ENCODE results near the gene VWA1.
"Not testable (repeated sequence)": the region's sequence is repeated elsewhere in the genome, so short reads cannot be mapped to it uniquely, and the experiment has no call there.

The VWA1 gene, protein sequence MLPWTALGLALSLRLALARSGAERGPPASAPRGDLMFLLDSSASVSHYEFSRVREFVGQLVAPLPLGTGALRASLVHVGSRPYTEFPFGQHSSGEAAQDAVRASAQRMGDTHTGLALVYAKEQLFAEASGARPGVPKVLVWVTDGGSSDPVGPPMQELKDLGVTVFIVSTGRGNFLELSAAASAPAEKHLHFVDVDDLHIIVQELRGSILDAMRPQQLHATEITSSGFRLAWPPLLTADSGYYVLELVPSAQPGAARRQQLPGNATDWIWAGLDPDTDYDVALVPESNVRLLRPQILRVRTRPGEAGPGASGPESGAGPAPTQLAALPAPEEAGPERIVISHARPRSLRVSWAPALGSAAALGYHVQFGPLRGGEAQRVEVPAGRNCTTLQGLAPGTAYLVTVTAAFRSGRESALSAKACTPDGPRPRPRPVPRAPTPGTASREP

DNA sequence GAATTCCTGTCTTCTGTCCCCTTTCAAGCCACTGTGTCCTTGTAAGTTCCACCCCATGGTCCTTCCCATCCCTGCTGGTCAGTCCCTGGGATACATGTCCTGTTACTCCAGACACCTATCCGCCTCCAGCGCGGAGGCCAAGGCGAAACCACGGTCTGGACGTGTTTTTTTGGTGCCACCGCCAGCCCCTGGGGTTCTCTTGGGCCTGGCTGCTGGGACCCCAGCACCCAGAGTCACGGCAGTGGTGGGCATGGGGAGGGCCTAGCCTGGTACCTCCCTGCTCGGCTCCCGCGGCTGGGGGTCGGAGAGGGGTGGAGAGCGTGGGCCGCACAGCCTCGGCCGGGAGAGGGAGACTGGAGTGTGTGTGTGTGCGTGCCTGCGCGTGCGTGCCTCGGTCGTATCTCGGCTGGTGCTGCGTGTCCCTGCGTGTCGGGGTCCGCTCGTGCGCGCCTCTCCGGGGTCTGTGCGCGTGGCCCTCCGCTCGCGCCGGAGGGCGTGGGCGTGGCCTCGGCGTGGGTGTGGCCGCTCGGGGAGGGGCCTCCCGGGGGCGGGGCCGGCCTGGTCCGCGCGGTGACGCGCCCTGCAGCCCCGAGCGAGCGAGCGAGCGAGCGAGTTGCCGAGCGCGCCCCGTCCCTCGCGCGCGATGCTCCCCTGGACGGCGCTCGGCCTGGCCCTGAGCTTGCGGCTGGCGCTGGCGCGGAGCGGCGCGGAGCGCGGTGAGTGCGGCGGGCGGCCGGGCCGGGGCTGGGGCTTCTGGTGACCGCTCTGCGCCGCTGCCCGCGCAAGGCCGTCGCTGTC lies at the start of gene VWA1:
TSS of gene VWA1 (plus strand) at position 585 of the 798 bp plus-strand sequence. CDS start at position 644, 59 bp downstream.
- peak; percentile 54 to 56 for DNase-seq

DNA sequence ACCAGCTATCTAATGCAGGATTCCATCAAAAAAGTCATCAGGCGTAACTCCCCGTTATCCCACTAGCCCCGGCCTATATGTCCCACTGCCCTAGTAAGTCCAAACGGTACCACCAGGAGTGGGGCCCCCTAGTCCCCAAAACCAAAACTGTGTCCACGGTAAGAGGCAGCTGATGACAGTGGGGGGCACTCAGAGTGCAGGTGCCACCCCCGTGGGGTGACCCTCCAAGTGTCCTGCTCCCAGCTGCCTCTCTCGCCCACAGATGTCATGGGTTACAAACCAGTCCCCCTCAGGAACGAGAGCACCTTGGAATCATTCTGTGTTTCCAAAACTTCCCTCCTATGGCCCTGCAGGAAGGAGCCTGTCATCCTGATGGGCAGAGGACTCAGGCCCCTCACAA lies 49.6 kb upstream of the VWA1 start:
- DNase-seq, result no peak

DNA sequence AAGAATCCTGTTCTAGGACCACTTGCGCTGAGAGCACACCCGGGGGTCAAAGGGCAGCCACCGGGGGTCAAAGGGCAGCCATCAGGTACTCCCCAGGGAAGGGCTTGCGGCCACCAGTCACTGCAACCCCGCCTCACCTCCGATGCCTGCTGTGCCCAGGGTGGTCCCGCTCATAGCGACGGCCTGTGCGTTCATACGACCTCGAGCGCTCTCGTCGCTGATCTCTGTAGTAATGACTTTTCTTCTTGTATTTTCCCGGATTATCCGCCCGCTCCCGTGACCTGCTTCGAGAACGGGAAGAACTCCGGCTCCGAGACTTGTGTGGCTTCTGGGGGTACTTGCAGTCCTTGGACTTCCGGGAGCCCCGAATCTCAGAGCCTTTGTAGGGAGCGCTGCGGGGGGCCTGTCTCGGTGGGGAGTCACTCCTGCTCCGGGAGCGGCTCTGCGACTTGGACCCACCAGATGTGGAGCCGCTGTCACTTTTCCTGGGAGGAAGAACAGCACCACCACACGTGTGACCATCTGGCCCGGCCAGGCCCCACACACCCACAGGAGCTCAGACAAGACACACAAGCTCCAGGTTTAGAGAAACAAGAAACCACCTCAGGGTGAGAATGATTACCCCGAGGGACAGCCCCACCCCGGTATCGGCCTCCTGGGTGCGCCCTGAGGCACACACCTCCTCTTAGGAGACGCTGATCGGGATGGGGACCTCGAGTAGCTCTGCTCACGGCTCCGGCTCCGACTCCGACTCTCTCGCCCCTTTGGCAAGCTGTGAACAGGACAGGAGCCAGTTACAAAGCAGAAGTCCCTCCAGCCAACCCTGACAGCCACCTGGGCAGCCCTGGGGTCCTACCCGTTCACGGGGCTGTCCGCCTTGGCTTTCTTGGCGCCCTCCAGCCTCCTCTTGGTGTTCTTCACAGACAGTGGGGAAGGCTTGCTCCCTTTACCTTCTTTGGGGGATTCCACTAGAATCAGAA lies 48.1 kb upstream of the VWA1 start:
- no peak for DNase-seq

DNA sequence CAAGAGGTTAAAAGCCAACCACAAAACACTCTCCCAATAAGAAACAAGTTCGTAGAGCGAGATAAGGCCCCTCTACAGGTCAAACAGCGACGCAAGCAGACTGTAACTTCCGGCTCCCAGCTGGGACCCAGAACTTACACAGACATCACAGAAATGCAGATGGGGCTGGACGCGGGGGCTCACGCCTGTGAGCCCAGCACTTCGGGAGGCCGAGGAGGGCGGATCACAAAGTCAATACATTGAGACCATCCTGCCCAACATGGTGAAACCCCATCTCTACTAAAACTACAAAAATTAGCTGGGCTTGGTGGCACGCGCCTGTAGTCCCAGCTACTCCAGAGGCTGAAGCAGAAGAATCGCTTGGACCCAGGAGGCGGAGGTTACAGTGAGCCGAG lies 47.4 kb upstream of the VWA1 start:
- no peak for DNase-seq

DNA sequence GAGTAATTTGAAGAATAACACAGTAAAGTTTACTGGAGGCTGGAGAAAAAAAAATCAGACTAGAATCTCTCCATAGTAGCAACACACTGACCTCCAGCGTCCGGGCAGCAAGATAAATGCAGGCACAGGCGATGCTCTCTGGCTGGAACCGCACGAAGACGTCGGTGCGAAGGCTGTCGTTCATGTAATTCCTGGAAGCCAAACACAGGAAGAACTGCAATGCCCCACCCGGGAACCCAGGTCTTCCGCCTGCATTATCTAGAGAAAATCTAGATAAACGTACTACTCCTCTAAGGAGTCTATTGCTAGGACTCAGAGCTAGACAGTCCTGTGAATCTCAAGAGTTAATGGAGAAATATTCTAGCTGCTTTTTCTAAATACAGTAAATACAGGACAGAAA lies 44.8 kb upstream of the VWA1 start:
- no peak for DNase-seq

DNA sequence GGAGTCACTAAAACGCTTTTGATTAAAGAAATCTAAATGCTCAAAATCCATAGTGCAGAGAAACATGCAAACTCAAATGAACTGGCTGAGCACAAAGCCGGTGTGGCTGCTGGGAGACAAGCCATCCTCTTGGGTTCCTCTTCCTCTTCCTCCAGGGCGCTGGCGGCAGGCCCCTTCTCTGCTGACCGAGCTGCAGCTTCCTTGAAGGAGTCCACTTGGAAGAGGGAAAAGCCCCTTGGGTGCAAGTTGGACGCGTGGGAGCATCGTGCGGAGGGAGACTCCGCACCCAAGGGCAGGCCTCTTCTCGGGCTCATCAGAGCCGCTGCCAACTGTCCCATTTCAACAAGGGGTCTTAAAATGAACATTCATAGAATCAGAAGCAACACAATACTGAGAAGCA lies 44.3 kb upstream of the VWA1 start:
- DNase-seq, result no peak

DNA sequence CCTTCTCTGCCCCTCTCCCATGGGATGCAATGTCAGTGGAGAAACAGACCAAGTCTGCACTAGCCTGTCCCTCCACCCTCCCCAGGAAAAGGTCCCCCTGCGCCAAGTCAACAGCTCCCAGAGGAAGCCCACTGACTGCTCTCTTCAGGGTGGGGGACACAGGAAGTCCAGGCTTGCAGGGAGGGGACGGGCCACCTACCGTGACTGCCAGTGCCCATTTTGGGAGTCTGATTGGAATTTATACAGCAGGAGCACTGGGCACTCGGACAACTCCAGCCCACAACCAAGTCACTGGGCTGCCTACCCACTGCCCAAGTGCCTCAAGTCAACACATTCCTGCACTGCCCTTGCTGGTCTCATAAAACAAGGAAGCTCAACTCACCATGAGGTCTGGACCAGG lies 42.5 kb upstream of the VWA1 start:
- no peak for DNase-seq

DNA sequence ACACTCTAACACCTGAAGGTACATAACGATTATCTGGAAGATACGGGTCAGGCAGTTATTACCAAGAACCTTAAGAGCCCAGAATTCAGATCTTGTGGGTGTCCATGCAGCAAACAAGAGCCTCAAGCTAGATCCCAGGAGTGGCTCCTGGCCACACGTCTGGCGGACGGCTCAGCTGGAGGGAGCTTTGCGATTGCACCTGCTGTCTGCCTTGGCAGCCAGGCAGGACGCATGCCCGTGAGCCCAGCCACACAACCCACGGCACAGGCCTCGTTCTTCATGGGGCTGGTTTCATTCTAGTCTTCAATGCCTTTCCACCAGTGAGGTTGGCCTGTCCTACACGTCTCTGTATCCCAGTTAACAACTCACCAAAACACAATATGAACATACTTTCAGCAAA lies 42.1 kb upstream of the VWA1 start:
- no peak for DNase-seq

DNA sequence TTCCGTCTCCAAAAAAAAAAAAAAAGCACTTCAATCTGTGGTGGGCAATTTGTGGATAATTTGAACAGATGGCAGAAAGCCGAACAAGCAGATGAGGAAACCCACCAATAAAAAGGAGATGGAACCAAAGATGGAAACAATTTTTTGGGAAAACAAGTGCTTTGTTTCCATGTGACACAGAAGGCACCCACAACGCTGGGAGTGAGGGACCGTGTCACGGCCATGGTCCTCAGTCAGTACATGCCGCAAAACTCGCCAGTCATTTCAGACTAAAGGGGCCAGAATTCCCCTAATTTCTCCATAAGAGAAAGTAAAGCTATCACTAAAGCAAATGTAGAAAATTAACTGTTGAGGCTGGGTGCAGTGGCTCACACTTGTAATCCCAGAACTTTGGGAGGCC lies 41.4 kb upstream of the VWA1 start:
- DNase-seq, result no peak

DNA sequence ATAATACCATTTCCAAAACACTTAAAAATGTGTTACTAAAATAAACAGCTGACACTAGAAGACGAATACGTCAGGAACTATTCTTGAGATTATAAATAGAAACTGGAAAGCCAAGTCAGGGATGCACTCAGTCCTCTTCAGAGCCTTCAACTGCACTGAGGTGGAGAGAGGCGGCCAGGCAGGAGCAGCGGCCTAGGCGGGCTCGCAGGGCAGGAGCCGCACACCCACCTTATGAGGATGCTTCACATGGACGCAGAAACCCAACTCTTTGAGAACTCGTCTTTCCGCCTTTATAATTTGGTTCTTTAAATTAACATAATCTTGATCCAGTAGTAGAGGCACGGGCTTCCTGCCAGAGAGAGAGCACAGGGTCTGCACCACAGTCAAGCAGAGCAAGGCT lies 40.3 kb upstream of the VWA1 start:
- no peak for DNase-seq

DNA sequence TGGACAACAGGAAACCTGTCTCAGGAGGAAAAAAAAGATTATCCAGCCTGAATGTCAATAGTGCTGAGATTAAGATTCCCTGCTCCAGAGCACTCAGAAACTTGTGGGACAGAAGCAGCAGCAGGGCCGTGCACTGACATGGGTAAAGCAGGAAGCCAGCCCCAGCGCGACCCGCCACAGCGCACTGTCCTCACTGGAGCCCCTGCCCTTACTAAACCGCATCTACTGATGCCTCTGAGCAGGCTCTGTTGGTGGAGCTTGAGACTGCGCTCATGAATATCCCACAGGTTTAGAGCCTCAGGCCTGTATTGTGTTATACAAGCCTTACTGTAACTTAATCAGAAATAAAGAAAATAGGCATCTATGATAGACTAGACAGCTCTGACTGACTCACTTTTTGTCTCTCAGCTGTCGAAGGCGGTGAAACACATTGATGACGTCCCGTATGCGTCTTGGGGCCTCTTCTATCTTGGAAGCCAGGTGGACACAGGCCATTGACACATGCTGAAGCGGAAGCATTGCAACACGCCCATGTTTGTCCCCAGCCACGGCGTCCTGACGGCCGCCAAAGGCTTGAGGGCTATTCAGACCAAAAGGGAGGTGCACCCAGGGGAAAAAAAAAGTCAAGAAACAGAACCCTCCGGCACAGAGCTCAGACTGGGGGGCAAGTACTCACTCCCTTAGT lies 37.5 kb upstream of the VWA1 start:
- DNase-seq, result no peak

DNA sequence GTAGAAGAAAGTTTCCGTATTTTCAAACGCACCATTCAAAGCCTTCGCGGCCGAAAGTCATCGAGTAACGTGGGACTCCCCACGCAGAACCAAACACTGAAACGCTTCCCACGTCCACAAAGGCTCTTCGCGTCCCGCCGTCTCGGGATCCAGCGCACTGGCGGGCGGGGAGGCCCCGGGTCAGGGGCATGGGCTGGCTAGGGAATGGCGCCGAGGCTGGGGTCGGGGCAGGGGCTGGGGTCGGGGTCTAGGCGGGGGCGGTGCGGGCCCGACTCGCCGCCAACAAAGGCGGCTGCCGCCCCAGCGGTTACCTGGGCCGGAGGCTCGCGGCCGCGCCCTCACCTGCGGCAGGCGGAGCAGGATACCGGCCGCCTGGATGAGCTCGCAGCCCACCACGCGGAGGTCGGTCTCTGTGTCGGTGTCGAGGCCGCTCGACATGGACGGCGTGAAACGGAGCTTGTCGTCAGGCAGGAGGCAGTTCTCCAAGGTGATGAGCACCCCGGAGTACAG lies 36.8 kb upstream of the VWA1 start:
- DNase-seq, result no peak

DNA sequence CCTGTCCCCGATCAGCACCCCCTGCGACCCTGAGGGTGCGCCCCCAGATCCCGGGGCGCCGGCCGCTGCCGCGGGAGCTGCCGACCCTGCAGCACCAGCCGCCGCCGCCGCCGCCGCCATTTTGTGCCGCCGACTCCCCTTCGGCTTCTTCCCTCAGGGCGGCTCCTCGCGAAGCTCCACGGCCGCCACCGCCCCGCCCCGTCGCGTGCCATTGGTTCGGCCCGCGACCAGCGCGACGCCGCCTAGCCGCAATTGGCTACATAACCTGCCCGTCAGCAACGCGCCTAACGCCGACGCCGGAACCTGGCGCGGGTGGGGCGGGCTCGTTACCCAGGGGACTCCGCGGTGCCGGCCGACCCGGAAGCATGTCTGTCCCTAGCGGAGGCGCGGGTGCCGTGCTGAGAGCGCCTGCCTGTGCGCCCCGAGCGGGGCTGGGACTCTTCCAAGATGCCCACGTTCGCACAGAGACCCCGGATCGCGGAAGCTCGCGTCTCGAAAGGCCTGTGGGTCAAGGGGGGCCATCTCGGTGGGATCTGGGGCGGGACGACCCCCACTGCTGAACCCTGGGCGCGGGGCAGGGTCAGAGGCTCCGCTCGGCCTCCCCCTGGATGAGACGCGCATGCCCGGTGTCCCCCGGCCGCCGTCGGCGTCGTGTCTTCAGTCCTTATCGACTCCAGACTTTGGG lies 36.2 kb upstream of the VWA1 start, which contains the start of gene CCNL2:
TSS of gene CCNL2 (minus strand) at position 149 of the 685 bp plus-strand sequence. CDS start at position 120, 29 bp downstream.
- DNase-seq, result peak; percentile 98 to 99

DNA sequence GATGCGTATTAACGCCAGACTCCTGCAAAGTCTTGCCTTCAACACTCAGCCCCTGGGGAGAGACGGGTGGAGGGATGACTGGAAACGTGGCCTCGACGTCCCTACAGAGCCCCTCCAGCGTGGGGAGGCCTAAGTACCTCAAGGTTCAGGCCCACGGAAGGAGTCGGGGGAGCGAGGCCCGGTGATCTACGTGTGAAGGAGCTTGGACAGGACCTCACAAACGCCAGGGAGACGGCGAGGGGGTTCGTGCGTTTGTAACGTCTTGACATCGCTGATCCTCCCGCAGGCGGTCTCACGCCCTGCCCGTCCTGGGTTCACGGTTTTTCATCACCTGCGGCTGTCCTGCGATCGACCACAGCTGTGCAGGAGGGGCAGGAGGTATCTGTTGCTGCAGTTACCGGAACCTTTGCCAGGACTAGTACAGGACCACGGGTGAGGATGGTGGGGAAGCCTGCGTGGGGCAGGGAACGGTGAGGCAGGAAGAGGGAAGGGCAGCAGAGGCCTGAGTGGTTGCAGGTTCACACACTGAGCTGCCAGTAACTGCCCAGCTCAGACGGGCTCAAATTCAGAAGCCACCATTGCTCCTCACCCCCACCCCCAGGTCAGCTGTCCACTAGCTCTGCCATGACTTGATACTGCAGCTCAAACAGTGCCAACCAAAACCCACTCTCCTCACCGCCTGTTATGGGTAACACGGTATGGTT lies 35.5 kb upstream of the VWA1 start:
- DNase-seq, result peak in 1 of 2 donors; percentile 21

DNA sequence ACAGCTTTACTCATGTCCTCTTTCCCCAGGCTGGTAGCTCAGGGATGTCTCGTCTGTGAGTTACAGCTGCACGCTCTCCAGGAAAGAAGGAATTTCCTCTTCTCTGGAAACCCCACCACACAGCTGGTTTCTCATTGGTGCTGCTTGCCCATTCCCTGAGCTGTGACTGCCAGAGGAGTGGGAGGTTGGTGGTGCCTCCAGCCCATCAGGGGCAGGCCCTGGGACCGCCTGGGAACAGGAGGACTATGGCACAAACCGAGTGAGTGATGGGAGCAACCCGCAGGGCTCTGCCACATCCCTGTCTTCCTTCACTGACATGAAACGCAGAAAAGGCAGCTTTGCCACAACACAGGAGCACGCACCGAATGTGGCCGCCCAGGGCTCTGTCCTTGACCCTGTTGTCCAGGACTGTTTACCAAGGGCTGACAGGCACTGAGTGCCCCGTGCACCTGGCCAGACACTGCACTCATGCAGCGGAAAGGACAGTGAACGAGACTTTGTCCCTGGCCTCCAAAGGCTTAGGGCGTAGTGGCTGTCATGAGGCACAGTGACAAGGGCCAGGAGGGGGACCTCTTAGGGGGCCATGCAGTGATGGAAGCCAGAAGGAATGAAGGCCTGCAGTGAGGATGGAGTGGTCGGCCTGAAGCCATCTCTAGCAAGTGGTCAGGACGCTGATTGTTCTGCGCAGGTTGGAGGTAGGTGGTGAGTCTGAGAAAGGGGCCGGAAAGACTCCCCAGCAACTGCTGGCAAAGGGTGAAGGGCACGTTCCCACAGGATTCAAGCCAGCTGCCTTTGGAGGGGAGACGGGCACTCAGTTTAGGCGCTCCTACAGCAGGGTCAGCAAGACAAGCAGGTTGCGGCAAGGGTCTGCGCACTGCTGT lies 34.7 kb upstream of the VWA1 start:
- no peak for DNase-seq

DNA sequence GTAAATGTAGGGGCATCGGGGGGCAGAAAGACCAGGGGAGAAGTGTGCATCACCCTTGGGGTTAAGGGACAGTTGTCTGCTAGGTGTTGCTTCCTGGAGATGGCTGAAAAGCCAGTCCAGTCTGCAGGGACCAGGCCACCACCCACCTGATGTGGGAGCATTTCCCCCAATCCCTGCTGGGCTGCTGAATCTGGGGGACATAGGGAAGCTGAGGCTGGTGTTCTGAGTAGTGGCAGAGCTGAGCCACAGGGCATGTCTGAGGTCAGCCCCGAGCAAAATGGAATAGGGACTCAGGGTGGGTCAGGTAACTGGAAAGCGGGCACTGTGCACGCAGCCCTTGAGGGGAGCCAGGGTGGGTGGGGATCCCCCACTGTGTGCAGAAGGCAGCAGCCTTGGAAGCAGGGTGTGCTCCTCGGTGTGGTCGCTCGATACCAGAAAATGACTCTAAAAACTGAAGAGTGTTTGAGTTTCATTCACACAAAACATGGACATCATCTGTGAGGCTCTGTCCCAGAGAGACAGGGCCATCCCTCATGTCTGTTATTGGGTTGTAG lies 34.0 kb upstream of the VWA1 start:
- no peak for DNase-seq

DNA sequence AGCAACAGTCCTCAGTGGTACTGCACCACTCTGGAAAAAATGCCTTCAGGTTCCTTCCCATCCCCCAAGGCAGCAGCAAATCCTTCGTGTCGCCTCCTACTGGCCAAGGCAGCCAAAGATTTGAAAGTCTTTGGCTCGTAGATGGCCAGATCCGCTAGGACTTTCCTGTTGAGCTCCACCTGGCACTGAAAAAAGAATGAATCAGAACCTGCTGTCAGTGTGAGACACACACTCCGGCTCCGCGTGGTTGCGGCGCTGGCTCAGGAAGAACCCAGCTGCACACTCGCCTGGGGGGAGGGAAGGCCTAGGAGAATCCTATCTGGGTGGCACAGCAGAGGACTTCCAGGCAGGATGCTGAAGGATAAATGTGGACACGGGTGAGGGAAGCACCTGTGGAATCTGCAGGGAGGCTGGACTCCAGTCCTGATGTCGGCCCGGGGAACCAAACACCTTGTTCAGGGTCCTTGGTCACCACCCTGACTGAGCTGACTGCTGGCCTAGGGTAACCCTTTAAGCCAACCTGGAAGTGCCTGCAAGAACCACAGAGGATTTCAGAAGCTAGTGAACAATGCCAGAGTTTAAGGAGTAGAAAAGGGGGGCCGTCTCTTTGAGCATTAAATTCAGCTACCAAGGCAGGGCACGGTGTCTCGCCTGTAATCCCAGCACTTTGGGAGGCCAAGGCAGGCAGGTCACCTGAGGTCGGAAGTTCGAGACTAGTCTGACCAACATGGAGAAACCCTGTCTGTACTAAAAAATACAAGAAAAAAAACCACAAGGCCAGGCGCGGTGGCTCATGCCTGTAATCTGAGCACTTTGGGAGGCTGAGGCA lies 33.2 kb upstream of the VWA1 start:
- peak; percentile 25 to 38 for DNase-seq

DNA sequence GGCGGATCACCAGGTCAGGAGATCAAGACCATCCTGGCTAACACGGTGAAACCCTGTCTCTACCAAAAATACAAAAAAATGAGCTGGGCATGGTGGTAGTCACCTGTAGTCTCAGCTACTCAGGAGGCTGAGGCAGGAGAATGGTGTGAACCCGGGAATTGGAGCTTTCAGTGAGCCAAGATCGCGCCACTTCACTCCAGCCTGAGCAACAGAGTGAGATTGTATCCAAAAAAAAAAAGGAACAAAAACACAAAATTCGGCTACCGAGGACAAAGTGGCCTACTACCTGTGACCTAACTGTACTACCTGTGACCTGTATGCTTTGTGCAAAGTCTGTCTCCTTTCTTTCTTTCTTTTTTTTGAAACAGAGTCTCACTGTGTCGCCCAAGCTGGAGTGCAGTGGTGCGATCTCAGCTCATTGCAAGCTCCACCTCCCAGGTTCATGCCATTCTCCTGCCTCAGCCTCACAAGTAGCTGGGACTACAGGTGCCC lies 32.5 kb upstream of the VWA1 start:
- DNase-seq, result not testable (repeated sequence)

Data from CD4-positive, alpha-beta T cell treated with Interleukin-4 for 1 hour (primary cell).